Measurements from ENCODE around the gene TMEM26. TPM values are rescaled to one million over a fixed set of nuclear protein-coding genes. Genes with fewer than 3 reads are reported as not detected.

The TMEM26 gene
- total and polyA plus RNA-seq, 2 experiments from 2014 or later, result 1.0 to 1.9 TPM

DNA sequence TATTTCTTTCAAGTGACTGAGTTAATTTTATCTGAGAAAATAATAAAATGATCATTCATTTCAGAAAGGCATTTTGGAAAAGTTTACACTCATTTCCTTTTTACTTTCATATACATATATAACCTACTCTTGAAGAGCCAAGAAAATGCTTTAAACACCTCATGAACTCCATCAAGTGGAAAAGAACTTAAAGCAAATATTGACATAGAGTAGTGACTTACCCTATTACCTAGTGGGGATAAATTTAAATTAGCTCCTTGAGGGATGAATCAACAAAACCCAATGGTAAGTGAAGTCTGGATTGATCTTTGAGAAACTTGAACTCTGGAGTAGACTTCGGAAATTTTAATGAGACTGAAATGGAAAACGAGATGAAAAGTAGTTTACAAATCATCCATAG, 88.6 kb downstream of the TMEM26 start:
- DNase-seq (ENCODE audit: low spot score) (no peak), ATAC-seq (no peak)
- Histone ChIP-seq H3F3A (replicated peaks; ENCODE audit: low read depth) (no peaks in the 10 kb centered on the region), H3K4me1 (ENCODE audit: insufficient read depth) (no peaks in the 10 kb centered on the region), H3K4me2 (no peak overlapping the region), H3K79me2 (replicated peaks; ENCODE audit: insufficient read depth) (no peaks in the 10 kb centered on the region), H3K27me3 (ENCODE audit: insufficient read depth) (no peaks in the 10 kb centered on the region), H4K20me1 (replicated peaks; ENCODE audit: insufficient read depth) (no peaks in the 10 kb centered on the region), H3K4me3 (no peak overlapping the region), H2AFZ (no peak overlapping the region), H3K36me3 (ENCODE audit: insufficient read depth) (no peaks in the 10 kb centered on the region), H3K9me2 (ENCODE audit: insufficient read depth) (no peaks in the 10 kb centered on the region), H3K27ac (ENCODE audit: low read depth) (no peak overlapping the region)
- peaks cover 9% of the 10 kb centered on the region; the same call in 2 of the 3 replicates for H3K9me3 Mint-ChIP-seq
- H3K4me1 Mint-ChIP-seq, result no peaks in the 10 kb centered on the region
- H3K36me3 Mint-ChIP-seq (ENCODE audit: low read depth), result peaks cover 8% of the 10 kb centered on the region; the same call in 1 of the 3 replicates
- H3K27ac Mint-ChIP-seq, result no peak overlapping the region
- H3K4me3 Mint-ChIP-seq, result no peak overlapping the region
- no peaks in the 10 kb centered on the region for H3K27me3 Mint-ChIP-seq (ENCODE audit: insufficient read depth, low read depth, poor library complexity)
- TF ChIP-seq POLR2AphosphoS5 (IDR thresholded peaks at IDR 0.05; ENCODE audit: low read depth) (no peak), NANOG (IDR thresholded peaks at IDR 0.05; ENCODE audit: borderline replicate concordance) (no peak), JUNB (IDR thresholded peaks at IDR 0.05; ENCODE audit: unreplicated experiment) (no peak), EZH2phosphoT487 (IDR thresholded peaks at IDR 0.05; ENCODE audit: unreplicated experiment) (no peak)
- TF ChIP-seq, protein P1, sequence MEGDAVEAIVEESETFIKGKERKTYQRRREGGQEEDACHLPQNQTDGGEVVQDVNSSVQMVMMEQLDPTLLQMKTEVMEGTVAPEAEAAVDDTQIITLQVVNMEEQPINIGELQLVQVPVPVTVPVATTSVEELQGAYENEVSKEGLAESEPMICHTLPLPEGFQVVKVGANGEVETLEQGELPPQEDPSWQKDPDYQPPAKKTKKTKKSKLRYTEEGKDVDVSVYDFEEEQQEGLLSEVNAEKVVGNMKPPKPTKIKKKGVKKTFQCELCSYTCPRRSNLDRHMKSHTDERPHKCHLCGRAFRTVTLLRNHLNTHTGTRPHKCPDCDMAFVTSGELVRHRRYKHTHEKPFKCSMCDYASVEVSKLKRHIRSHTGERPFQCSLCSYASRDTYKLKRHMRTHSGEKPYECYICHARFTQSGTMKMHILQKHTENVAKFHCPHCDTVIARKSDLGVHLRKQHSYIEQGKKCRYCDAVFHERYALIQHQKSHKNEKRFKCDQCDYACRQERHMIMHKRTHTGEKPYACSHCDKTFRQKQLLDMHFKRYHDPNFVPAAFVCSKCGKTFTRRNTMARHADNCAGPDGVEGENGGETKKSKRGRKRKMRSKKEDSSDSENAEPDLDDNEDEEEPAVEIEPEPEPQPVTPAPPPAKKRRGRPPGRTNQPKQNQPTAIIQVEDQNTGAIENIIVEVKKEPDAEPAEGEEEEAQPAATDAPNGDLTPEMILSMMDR (conservative IDR thresholded peaks at IDR 0.05; ENCODE audit: low read depth in 2 of 2), result no peak

DNA sequence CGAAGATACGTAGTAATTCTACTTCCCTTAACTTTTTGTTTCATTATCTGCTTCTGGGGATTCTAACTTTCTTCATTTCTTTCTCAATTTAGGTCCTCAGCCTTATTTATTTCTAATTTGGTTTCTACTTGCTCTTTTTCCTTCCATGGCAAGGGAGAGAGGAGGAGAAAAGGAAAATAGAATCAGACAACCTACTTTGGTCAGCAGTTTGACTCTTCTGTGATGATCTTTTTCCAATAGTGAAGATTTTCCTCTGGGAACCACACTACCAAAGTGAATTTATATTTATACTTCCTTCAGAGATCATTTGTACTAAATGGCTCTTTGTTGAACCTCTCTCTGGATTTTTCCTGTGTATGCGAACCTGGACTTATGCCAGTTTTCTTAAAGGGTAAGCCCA, 90.2 kb downstream of the TMEM26 start:
- H3K4me2 ChIP-seq, result no peak overlapping the region
- Mint-ChIP-seq H3K9me3 (peaks cover 14% of the 10 kb centered on the region; the same call in 2 of the 3 replicates), H3K27me3 (ENCODE audit: insufficient read depth, low read depth, poor library complexity) (no peaks in the 10 kb centered on the region), H3K4me1 (no peaks in the 10 kb centered on the region), H3K4me3 (no peak overlapping the region), H3K36me3 (ENCODE audit: low read depth) (peaks cover 10% of the 10 kb centered on the region; the same call in 1 of the 3 replicates), H3K27ac (no peak overlapping the region)
- H3K79me2 ChIP-seq (replicated peaks; ENCODE audit: insufficient read depth), result no peaks in the 10 kb centered on the region
- H3K27me3 ChIP-seq (ENCODE audit: insufficient read depth), result no peaks in the 10 kb centered on the region
- no peak for DNase-seq (ENCODE audit: low spot score)
- ATAC-seq, result no peak
- H4K20me1 ChIP-seq (replicated peaks; ENCODE audit: insufficient read depth), result no peaks in the 10 kb centered on the region
- H3K4me1 ChIP-seq (ENCODE audit: insufficient read depth), result no peaks in the 10 kb centered on the region
- H3K9me2 ChIP-seq (ENCODE audit: insufficient read depth), result no peaks in the 10 kb centered on the region
- H3K27ac ChIP-seq (ENCODE audit: low read depth), result no peak overlapping the region
- no peaks in the 10 kb centered on the region for H3F3A ChIP-seq (replicated peaks; ENCODE audit: low read depth)
- TF ChIP-seq ZNF331 (CRISPR knock-in tag; IDR thresholded peaks at IDR 0.05; ENCODE audit: low read depth) (no peak), NANOG (IDR thresholded peaks at IDR 0.05; ENCODE audit: borderline replicate concordance) (no peak)
- no peak overlapping the region for H3K4me3 ChIP-seq
- H3K36me3 ChIP-seq (ENCODE audit: insufficient read depth), result no peaks in the 10 kb centered on the region
- H2AFZ ChIP-seq, result no peak overlapping the region

DNA sequence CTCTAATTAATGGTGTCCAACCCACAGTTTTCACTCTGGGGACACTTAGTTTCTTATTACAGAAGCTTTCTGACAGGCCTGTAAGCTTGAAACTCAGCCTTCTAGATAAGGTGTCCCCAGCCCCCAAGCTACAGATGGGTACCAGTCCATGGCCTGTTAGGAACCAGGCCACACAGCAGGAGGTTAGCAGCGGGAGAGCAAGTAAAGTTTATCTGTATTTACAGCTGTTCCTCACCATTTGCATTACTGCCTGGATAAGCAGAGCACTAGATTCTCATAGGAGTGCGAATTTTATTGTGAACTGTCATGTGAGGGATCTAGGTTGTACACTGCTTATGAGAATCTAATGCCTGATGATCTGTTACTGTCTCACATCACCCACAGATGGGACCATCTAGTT, 93.7 kb downstream of the TMEM26 start:
- Mint-ChIP-seq H3K36me3 (ENCODE audit: low read depth) (peaks cover 10% of the 10 kb centered on the region; the same call in 1 of the 3 replicates), H3K27ac (no peak overlapping the region), H3K4me3 (no peak overlapping the region), H3K9me3 (peaks cover 14% of the 10 kb centered on the region; the same call in 2 of the 3 replicates), H3K4me1 (no peaks in the 10 kb centered on the region), H3K27me3 (ENCODE audit: insufficient read depth, low read depth, poor library complexity) (no peaks in the 10 kb centered on the region)
- H3K4me2 ChIP-seq, result no peak overlapping the region
- no peak overlapping the region for H3K27ac ChIP-seq (ENCODE audit: low read depth)
- no peaks in the 10 kb centered on the region for H3K9me2 ChIP-seq (ENCODE audit: insufficient read depth)
- no peak for TF ChIP-seq ZNF331 (CRISPR knock-in tag; IDR thresholded peaks at IDR 0.05; ENCODE audit: low read depth)
- TF ChIP-seq EZH2phosphoT487 (IDR thresholded peaks at IDR 0.05; ENCODE audit: unreplicated experiment), result no peak
- TF ChIP-seq POLR2AphosphoS5 (IDR thresholded peaks at IDR 0.05; ENCODE audit: low read depth), result no peak
- TF ChIP-seq JUNB (IDR thresholded peaks at IDR 0.05; ENCODE audit: unreplicated experiment), result no peak
- H3F3A ChIP-seq (replicated peaks; ENCODE audit: low read depth), result no peaks in the 10 kb centered on the region
- no peaks in the 10 kb centered on the region for H4K20me1 ChIP-seq (replicated peaks; ENCODE audit: insufficient read depth)
- H2AFZ ChIP-seq, result no peak overlapping the region
- no peaks in the 10 kb centered on the region for H3K36me3 ChIP-seq (ENCODE audit: insufficient read depth)
- no peaks in the 10 kb centered on the region for H3K27me3 ChIP-seq (ENCODE audit: insufficient read depth)
- DNase-seq (ENCODE audit: low spot score) (no peak), ATAC-seq (no peak)
- no peaks in the 10 kb centered on the region for H3K4me1 ChIP-seq (ENCODE audit: insufficient read depth)
- no peak overlapping the region for H3K4me3 ChIP-seq
- H3K79me2 ChIP-seq (replicated peaks; ENCODE audit: insufficient read depth), result no peaks in the 10 kb centered on the region

Measured in GM23338 (cell line).